HFFc6 (cell line): ENCODE measurements around the gene FCN1. TPM values are rescaled to one million over a fixed set of nuclear protein-coding genes. Genes with fewer than 3 reads are reported as not detected.

Experiments
- DNase-seq: peaks from one replicate; pipeline ENCODE4 v3.0.0-alpha.2; 2018
- H3K27ac Mint-ChIP-seq: 2 replicates; pipeline ENCODE4 v1.8.0; 2020; ENCODE audit warnings: mild to moderate bottlenecking, mixed read lengths
- H3K27me3 Mint-ChIP-seq: 2 replicates; pipeline ENCODE4 v1.8.0; 2021; ENCODE audit warnings: mild to moderate bottlenecking, moderate library complexity, mixed read lengths; ENCODE audit not compliant: insufficient read depth
- H3K36me3 Mint-ChIP-seq: 2 replicates; pipeline ENCODE4 v1.8.0; 2021; ENCODE audit warnings: low read depth, mixed read lengths
- H3K4me1 Mint-ChIP-seq: 2 replicates; pipeline ENCODE4 v1.8.0; 2020; ENCODE audit warnings: low read depth, mixed read lengths
- H3K4me3 Mint-ChIP-seq: 2 replicates; pipeline ENCODE4 v1.8.0; 2020; ENCODE audit warnings: mild to moderate bottlenecking, moderate library complexity, mixed read lengths
- H3K9me3 Mint-ChIP-seq: 2 replicates; pipeline ENCODE4 v1.8.0; 2020; ENCODE audit warnings: mild to moderate bottlenecking, mixed read lengths
- total RNA-seq, 6 experiments: library from RNA; stranded (reverse); fragmentation: NEBNext Ultra II Directional; extraction: Animal tissue kit (Norgen Biotek cat#: 25700); gene quantifications; 2 replicates in 1 of 6; 3 replicates in 5 of 6; pipeline ENCODE4 v1.2.3, GENCODE V29; 2021
- TF ChIP-seq, protein P1 (sequence below): fragments of 200-600 bp; sonication (generic); IDR thresholded peaks from 2 replicates; pipeline ENCODE4 v1.5.0; 2021; ENCODE audit warnings: antibody characterized with exemption, mild to moderate bottlenecking

Gene FCN1
- total RNA-seq, 6 experiments from 2014 or later = not detected

DNA sequence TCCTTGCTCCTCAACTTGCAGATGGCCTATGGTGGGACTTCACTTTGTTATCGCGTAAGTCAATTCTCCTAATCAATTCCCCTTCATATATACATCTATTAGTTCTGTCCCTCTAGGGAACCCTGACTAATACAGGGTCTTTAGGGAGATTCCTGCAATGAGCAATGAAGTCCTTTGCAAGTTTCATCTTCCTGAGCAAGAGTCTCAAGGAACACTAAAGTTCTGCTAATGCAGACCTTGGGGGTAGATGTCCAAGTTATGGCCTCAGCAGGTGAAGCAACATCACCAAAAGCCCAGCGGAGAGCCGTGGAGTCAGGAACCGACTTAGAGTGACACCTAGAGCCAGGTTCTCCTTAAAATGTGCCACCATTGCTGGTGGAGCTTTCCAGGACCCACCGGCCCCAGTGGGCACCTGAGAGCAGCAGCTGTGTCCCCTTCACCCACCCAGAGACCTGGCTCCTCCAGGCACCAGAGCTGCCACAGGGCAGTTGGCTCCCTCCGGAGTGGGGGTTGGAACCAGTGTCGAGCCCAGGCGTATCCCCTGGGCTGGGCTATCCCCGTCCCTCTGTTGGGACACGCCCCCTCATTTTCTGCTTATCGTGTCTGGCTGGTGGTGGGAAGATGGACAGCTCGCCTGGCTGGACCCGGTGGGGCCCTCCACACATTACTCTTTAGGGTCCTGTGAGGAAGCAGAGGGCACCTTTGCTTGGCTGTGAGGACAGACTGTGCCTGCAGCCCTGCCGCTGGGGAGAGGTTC is 10.9 kb upstream of the FCN1 start:
- H3K4me1 Mint-ChIP-seq = no peaks in the 10 kb centered on the region
- H3K27me3 Mint-ChIP-seq = peaks cover 42% of the 10 kb centered on the region
- H3K9me3 Mint-ChIP-seq = no peaks in the 10 kb centered on the region
- H3K27ac Mint-ChIP-seq = no peak overlapping the region
- H3K4me3 Mint-ChIP-seq = no peak overlapping the region
- TF ChIP-seq, protein P1, sequence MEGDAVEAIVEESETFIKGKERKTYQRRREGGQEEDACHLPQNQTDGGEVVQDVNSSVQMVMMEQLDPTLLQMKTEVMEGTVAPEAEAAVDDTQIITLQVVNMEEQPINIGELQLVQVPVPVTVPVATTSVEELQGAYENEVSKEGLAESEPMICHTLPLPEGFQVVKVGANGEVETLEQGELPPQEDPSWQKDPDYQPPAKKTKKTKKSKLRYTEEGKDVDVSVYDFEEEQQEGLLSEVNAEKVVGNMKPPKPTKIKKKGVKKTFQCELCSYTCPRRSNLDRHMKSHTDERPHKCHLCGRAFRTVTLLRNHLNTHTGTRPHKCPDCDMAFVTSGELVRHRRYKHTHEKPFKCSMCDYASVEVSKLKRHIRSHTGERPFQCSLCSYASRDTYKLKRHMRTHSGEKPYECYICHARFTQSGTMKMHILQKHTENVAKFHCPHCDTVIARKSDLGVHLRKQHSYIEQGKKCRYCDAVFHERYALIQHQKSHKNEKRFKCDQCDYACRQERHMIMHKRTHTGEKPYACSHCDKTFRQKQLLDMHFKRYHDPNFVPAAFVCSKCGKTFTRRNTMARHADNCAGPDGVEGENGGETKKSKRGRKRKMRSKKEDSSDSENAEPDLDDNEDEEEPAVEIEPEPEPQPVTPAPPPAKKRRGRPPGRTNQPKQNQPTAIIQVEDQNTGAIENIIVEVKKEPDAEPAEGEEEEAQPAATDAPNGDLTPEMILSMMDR = no peak
- H3K36me3 Mint-ChIP-seq = no peaks in the 10 kb centered on the region
- DNase-seq = no peak

DNA sequence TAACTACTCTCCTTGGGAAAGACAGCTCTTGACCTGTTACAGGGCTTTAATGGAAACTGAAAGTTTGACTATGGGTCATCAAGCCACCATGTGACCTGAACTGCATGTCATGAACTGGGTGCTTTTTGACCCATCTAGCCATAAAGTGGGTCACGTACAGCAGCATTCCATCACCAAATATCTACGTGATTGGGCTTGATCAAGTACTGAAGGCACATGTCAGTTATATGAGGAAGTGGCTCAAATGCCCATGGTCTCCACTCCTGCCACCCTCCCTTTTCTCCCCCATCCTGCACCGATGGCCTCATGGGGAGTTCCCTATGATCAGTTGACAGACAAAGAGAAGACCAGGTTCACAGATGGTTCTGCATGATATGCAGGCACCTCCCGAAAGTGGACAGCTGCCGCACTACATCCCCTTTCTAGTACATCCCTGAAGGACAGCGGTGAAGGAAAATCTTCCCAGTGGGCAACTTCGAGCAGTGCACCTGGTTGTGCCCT is 7.3 kb upstream of the FCN1 start:
- H3K4me1 Mint-ChIP-seq = no peaks in the 10 kb centered on the region

DNA sequence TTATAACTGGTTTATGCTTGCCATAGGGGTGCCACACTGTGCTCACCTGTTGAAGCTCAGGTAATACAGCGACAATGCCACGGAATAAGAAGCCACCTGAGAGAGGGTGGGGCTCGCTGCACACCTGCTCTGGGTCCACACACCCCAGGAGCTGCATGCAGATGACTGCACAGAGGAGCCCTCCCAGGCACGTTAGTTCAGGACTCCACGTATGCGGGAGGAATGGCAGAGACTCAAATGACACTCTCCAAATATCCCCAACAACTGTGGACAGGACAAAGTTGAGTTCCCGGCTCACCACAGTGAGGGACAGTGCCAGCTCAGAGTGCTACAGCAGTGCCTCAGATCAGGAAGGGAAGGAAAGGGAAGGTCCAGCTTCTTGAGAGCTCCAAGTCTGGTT is 5.8 kb upstream of the FCN1 start:
- DNase-seq = no peak
- TF ChIP-seq, protein P1 = no peak
- no peaks in the 10 kb centered on the region for H3K4me1 Mint-ChIP-seq
- H3K27me3 Mint-ChIP-seq = peaks cover 14% of the 10 kb centered on the region
- peaks cover 6% of the 10 kb centered on the region; the same call in 1 of the 2 replicates for H3K36me3 Mint-ChIP-seq
- no peak overlapping the region for H3K4me3 Mint-ChIP-seq
- no peak overlapping the region for H3K27ac Mint-ChIP-seq
- H3K9me3 Mint-ChIP-seq = peaks cover 13% of the 10 kb centered on the region

More for the DNA sequence above, 7.3 kb upstream of the FCN1 start:
- TF ChIP-seq, protein P1 = no peak
- H3K36me3 Mint-ChIP-seq = no peaks in the 10 kb centered on the region; the same call in 1 of the 2 replicates
- peaks cover 25% of the 10 kb centered on the region for H3K27me3 Mint-ChIP-seq
- no peak for DNase-seq
- no peak overlapping the region for H3K4me3 Mint-ChIP-seq
- H3K9me3 Mint-ChIP-seq = no peaks in the 10 kb centered on the region
- H3K27ac Mint-ChIP-seq = no peak overlapping the region

GRCh38 chr9:134922932-134923240 is 5.2 kb upstream of the FCN1 start:
- no peaks in the 10 kb centered on the region for H3K4me1 Mint-ChIP-seq
- peaks cover 14% of the 10 kb centered on the region for H3K27me3 Mint-ChIP-seq
- H3K27ac Mint-ChIP-seq = no peak overlapping the region
- H3K4me3 Mint-ChIP-seq = no peak overlapping the region
- TF ChIP-seq, protein P1 = no peak
- peaks cover 8% of the 10 kb centered on the region; the same call in 1 of the 2 replicates for H3K36me3 Mint-ChIP-seq
- H3K9me3 Mint-ChIP-seq = peaks cover 13% of the 10 kb centered on the region
- DNase-seq = no peak

- H3K4me1 Mint-ChIP-seq = no peaks in the 10 kb centered on the region
- no peak overlapping the region for H3K4me3 Mint-ChIP-seq
- H3K36me3 Mint-ChIP-seq = peaks cover 8% of the 10 kb centered on the region; the same call in 1 of the 2 replicates
- DNase-seq = no peak
- no peak overlapping the region for H3K27ac Mint-ChIP-seq
- H3K9me3 Mint-ChIP-seq = peaks cover 13% of the 10 kb centered on the region
- H3K27me3 Mint-ChIP-seq = peaks cover 14% of the 10 kb centered on the region
- TF ChIP-seq, protein P1 = no peak
Measured at GRCh38 chr9:134922066-134922931, 4.6 kb upstream of the FCN1 start.
